PC-3 (cell line): ENCODE measurements around the gene TYR. TPM values are rescaled to one million over a fixed set of nuclear protein-coding genes. Genes with fewer than 3 reads are reported as not detected.
"Not testable (repeated sequence)": the region's sequence is repeated elsewhere in the genome, so short reads cannot be mapped to it uniquely, and the experiment has no call there.

Source experiments
- ATAC-seq: fragments of 200-7000 bp; cut with Tn5 transposase; 2 replicates; pipeline ENCODE4 v1.9.1; 2020; ENCODE audit warnings: mild to moderate bottlenecking, moderate library complexity
- BruUV-seq: library from RNA; stranded (reverse); fragments of 400-500 nt; replicated peaks from 2 replicates; lab custom pipeline; 2021; lab: Mats Ljungman, UMichigan
- CTCF ChIA-PET: fragments of 300-600 bp; sonication (Branson Sonifier 250); formaldehyde crosslinking; loops from one replicate; lab custom pipeline; 2022; ENCODE audit warnings: antibody characterized with exemption; lab: Charles Lee
- POLR2A ChIA-PET: fragments of 300-600 bp; sonication (Branson Sonifier 250); formaldehyde crosslinking; loops from one replicate; lab custom pipeline; 2022; ENCODE audit warnings: antibody characterized with exemption; ENCODE audit not compliant: unreplicated experiment; lab: Charles Lee
- DNase-seq: peaks from one replicate; pipeline ENCODE4 v3.0.0-alpha.2; 2015
- H2AFZ ChIP-seq: fragments of 300-600 bp; sonication (generic); 2 replicates; pipeline ENCODE4 v1.6.0; 2016; ENCODE audit warnings: antibody characterized with exemption, low read length
- H3F3A ChIP-seq: fragments of 300-600 bp; sonication (generic); one replicate; pipeline ENCODE4 v1.6.0; 2017; ENCODE audit warnings: antibody characterized with exemption, low read length, control low read depth, mild to moderate bottlenecking; ENCODE audit not compliant: unreplicated experiment
- H3K27ac ChIP-seq: fragments of 300-600 bp; sonication (generic); 2 replicates; pipeline ENCODE4 v1.5.1; 2016; ENCODE audit warnings: mild to moderate bottlenecking, low read length
- H3K27me3 ChIP-seq: fragments of 300-600 bp; sonication (generic); 2 replicates; pipeline ENCODE4 v1.6.1; 2016; ENCODE audit warnings: low read length, mixed read lengths
- H3K36me3 ChIP-seq: fragments of 300-600 bp; sonication (generic); 2 replicates; pipeline ENCODE4 v1.6.1; 2016; ENCODE audit warnings: low read depth, mixed run types, low read length, mixed read lengths
- H3K4me1 ChIP-seq: fragments of 300-600 bp; sonication (generic); 2 replicates; pipeline ENCODE4 v1.5.1; 2016; ENCODE audit warnings: low read length; ENCODE audit not compliant: insufficient read depth
- H3K4me2 ChIP-seq: fragments of 300-600 bp; sonication (generic); 2 replicates; pipeline ENCODE4 v1.6.0; 2016; ENCODE audit warnings: low read length
- H3K4me3 ChIP-seq: fragments of 300-600 bp; sonication (generic); 2 replicates; pipeline ENCODE4 v1.5.1; 2016; ENCODE audit warnings: mild to moderate bottlenecking, low read length, mixed read lengths
- H3K79me2 ChIP-seq: fragments of 300-600 bp; sonication (generic); 2 replicates; pipeline ENCODE4 v1.6.1; 2017; ENCODE audit warnings: low read length, mixed read lengths
- H3K9ac ChIP-seq: fragments of 300-600 bp; sonication (generic); 2 replicates; pipeline ENCODE4 v1.6.0; 2016; ENCODE audit warnings: mild to moderate bottlenecking, low read length
- H3K9me2 ChIP-seq: fragments of 300-600 bp; sonication (generic); replicated peaks from 2 replicates; pipeline ENCODE4 v1.6.1; 2016; ENCODE audit warnings: mixed run types, low read length, mixed read lengths
- H3K9me3 ChIP-seq: fragments of 300-600 bp; sonication (generic); 2 replicates; pipeline ENCODE4 v1.6.1; 2016; ENCODE audit warnings: low read length, mixed read lengths
- H4K20me1 ChIP-seq: fragments of 300-600 bp; sonication (generic); 2 replicates; pipeline ENCODE4 v1.6.1; 2016; ENCODE audit warnings: low read length, mixed read lengths
- EZH2 ChIP-seq: fragments of 300-600 bp; sonication (generic); IDR thresholded peaks from one replicate; pipeline ENCODE4 v1.6.1; 2017; ENCODE audit warnings: antibody characterized with exemption, mild to moderate bottlenecking, low read length; ENCODE audit not compliant: unreplicated experiment
- EZH2phosphoT487 ChIP-seq: fragments of 300-600 bp; sonication (generic); IDR thresholded peaks from 2 replicates; pipeline ENCODE4 v1.6.1; 2018; ENCODE audit warnings: mild to moderate bottlenecking, antibody characterized with exemption, low read length, borderline replicate concordance
- intact Hi-C: fragments of 100-400 bp; cut with micrococcal nuclease; formaldehyde crosslinking; loops from 2 replicates; pipeline ENCODE4 v1.9.0; 2023
- total RNA-seq: library from RNA; depleted of rRNA; stranded (reverse); fragments of >200 nt; gene quantifications from 2 replicates; pipeline ENCODE4 v1.2.3, GENCODE V29; 2014
- TF ChIP-seq, protein P1 (sequence below): fragments of 300-600 bp; sonication (generic); conservative IDR thresholded peaks from 2 replicates; pipeline ENCODE4 v1.5.1; 2017; ENCODE audit warnings: antibody characterized with exemption, low read depth, mild to moderate bottlenecking, low read length

TYR gene
- total RNA-seq, 1 experiment from 2014 or later, result not detected

GRCh38 chr11:89249196-89249595 lies 71.5 kb downstream of the TYR start:
- DNase-seq (no peak), ATAC-seq (no peak)
- intact Hi-C loops, result no loop called here
- no TSS peak for BruUV-seq
- Histone ChIP-seq H3F3A (no peaks in the 10 kb centered on the region), H2AFZ (no peak overlapping the region), H3K4me3 (no peak overlapping the region), H3K79me2 (no peaks in the 10 kb centered on the region), H3K4me1 (no peaks in the 10 kb centered on the region), H3K27ac (no peak overlapping the region), H3K4me2 (no peak overlapping the region), H4K20me1 (no peaks in the 10 kb centered on the region), H3K9me3 (no peaks in the 10 kb centered on the region), H3K36me3 (no peaks in the 10 kb centered on the region), H3K9ac (no peak overlapping the region), H3K9me2 (no peaks in the 10 kb centered on the region), H3K27me3 (peaks cover 40% of the 10 kb centered on the region)
- ChIA-PET CTCF (no interaction called here), POLR2A (no interaction called here)
- TF ChIP-seq, protein P1, sequence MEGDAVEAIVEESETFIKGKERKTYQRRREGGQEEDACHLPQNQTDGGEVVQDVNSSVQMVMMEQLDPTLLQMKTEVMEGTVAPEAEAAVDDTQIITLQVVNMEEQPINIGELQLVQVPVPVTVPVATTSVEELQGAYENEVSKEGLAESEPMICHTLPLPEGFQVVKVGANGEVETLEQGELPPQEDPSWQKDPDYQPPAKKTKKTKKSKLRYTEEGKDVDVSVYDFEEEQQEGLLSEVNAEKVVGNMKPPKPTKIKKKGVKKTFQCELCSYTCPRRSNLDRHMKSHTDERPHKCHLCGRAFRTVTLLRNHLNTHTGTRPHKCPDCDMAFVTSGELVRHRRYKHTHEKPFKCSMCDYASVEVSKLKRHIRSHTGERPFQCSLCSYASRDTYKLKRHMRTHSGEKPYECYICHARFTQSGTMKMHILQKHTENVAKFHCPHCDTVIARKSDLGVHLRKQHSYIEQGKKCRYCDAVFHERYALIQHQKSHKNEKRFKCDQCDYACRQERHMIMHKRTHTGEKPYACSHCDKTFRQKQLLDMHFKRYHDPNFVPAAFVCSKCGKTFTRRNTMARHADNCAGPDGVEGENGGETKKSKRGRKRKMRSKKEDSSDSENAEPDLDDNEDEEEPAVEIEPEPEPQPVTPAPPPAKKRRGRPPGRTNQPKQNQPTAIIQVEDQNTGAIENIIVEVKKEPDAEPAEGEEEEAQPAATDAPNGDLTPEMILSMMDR, result no peak

DNA sequence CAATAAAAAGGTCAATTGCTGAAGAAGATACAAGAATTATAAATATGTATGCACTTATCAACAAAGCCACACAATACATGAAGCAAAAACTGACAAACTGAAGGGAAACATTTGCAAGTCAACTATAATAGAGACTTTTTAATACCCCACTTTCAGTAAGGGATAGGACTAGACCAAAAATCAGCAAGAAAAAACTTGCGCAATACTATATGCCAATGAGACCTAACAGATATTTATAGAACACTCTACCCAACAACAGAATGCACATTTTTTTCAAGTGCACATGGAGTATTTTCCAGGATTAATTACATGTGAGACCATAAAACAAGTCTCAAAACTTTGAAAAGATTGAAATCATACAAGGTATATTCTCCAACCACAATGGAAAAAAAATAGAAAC lies 83.8 kb downstream of the TYR start:
- H3K4me1 ChIP-seq, H3K79me2 ChIP-seq, H3K9me3 ChIP-seq, DNase-seq, H4K20me1 ChIP-seq, POLR2A ChIA-PET, H3K4me2 ChIP-seq, H3F3A ChIP-seq, H3K4me3 ChIP-seq, BruUV-seq, H3K9ac ChIP-seq, H2AFZ ChIP-seq, intact Hi-C loops, H3K27ac ChIP-seq, ATAC-seq, H3K27me3 ChIP-seq, CTCF ChIA-PET, H3K36me3 ChIP-seq, H3K9me2 ChIP-seq: not testable (repeated sequence)

DNA sequence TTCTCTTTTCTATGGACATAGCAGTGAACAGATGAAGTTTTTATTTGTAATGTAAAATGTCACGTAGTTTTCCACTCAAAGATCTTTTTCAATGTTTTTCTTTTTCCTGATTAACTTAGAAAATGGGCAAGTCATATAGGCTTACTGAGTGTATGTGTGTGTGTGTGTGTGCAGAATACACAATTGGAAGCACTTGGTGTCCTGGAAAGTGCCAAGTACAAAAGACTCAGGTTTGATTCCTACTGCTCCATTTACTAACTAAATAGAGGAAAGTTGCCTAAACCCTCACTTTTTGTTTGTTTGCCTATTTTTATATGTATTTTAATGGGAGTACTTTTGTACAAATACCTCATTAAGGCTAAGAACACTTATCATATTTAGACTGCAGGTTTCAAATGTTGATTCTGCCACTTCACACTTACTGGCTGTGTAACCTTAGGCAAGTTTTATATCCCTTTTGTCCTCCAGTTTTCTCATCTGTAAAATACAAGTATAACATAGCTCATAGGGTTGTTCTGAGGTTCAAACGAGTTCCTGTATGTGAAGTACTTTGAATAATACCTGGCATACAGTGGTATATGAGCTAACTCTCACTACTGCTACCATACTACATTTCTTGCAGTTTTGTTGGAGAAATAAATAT lies 90.1 kb downstream of the TYR start:
- Histone ChIP-seq H3K27ac (no peak overlapping the region), H3K4me2 (no peak overlapping the region), H3K36me3 (no peaks in the 10 kb centered on the region), H3K79me2 (no peaks in the 10 kb centered on the region), H3F3A (no peaks in the 10 kb centered on the region), H3K4me1 (no peaks in the 10 kb centered on the region), H3K9me3 (no peaks in the 10 kb centered on the region), H2AFZ (no peak overlapping the region), H3K9ac (no peak overlapping the region), H3K4me3 (no peak overlapping the region), H4K20me1 (no peaks in the 10 kb centered on the region), H3K9me2 (no peaks in the 10 kb centered on the region), H3K27me3 (peaks cover 8% of the 10 kb centered on the region)
- DNase-seq (no peak), ATAC-seq (no peak)
- TF ChIP-seq EZH2 (no peak), EZH2phosphoT487 (no peak)
- TF ChIP-seq, protein P1, result no peak
- intact Hi-C loops, result no loop called here
- no TSS peak for BruUV-seq
- ChIA-PET CTCF (no interaction called here), POLR2A (no interaction called here)

DNA sequence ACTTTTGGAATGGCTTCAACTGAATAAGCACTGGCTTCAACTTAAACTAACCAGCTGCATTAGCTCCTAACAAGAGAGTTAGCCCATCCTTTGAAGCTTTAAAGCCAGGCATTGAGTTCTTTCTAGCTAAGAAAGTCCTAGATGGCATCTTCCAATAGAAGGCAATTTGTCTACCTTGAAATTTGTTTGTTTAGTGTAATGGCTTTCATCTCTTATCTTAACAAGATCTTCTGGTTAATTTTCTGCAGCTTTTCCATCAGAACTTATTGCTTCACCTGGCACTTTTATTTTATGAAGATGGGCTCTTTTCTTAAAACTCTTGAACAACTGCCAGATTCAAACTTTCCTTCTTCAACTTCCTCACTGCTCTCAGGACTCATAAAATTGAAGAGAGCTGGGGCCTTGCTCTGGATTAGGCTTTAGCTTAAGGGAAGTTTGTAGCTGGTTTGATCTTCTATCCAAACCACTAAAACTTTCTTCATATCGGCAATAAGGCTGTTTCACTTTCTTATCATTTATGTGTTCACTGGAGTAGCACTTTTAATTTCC lies 94.9 kb downstream of the TYR start:
- intact Hi-C loops, H3K4me3 ChIP-seq, H3K9me2 ChIP-seq, POLR2A ChIA-PET, H3K27ac ChIP-seq, DNase-seq, H2AFZ ChIP-seq, H3K9ac ChIP-seq, ATAC-seq, H3K36me3 ChIP-seq, H3K4me2 ChIP-seq, CTCF ChIA-PET, H3F3A ChIP-seq, H3K9me3 ChIP-seq, H4K20me1 ChIP-seq, H3K79me2 ChIP-seq, BruUV-seq, H3K4me1 ChIP-seq, H3K27me3 ChIP-seq: not testable (repeated sequence)

- ATAC-seq, H3K9ac ChIP-seq, H2AFZ ChIP-seq, H3K9me3 ChIP-seq, H3K79me2 ChIP-seq, DNase-seq, H3K27me3 ChIP-seq, H3K27ac ChIP-seq, H3K9me2 ChIP-seq, H3K4me3 ChIP-seq, H3K4me1 ChIP-seq, POLR2A ChIA-PET, H3K36me3 ChIP-seq, intact Hi-C loops, H3K4me2 ChIP-seq, H3F3A ChIP-seq, H4K20me1 ChIP-seq, BruUV-seq, CTCF ChIA-PET: not testable (repeated sequence)
These were observed 95.5 kb downstream of the TYR start for GRCh38 chr11:89273220-89273619.
